ENCODE data around the gene TSPAN2.

GRCh38 chr1:115031595-115031994 lies 57.7 kb downstream of the TSPAN2 start:
- no peak for TF ChIP-seq EP300 (IDR thresholded peaks at IDR 0.05; ENCODE audit: borderline replicate concordance)
- no peak for TF ChIP-seq TCF12 (IDR thresholded peaks at IDR 0.05; ENCODE audit: low read depth)
- no peak for TF ChIP-seq MAX (IDR thresholded peaks at IDR 0.05)
- no peak for TF ChIP-seq CEBPB (IDR thresholded peaks at IDR 0.05)
- TF ChIP-seq CREB1 (IDR thresholded peaks at IDR 0.05; ENCODE audit: low read depth): no peak
- no peak for TF ChIP-seq RAD21 (IDR thresholded peaks at IDR 0.05; ENCODE audit: low read depth)
- no peak for TF ChIP-seq USF1 (IDR thresholded peaks at IDR 0.05)
- TF ChIP-seq TAF1 (IDR thresholded peaks at IDR 0.05; ENCODE audit: low read depth): no peak
- TF ChIP-seq REST (IDR thresholded peaks at IDR 0.05; ENCODE audit: low read depth): no peak
- no peak for TF ChIP-seq FOXM1 (IDR thresholded peaks at IDR 0.05; ENCODE audit: borderline replicate concordance, low read depth)
- TF ChIP-seq NFIC (IDR thresholded peaks at IDR 0.05): no peak
- TF ChIP-seq EGR1 (IDR thresholded peaks at IDR 0.05): no peak
